PFSK-1 (cell line): ENCODE results near the gene AUH.

Source experiments
- FOXP2 ChIP-seq: optimal IDR thresholded peaks from 2 replicates; pipeline ENCODE3; 2011; ENCODE audit warnings: borderline replicate concordance, control low read depth, inconsistent platforms; ENCODE audit not compliant: insufficient read depth; ENCODE audit errors: extremely low read length, extremely low read depth
- POLR2AphosphoS5 ChIP-seq: IDR thresholded peaks from 2 replicates; pipeline ENCODE4 v1.6.1; 2012; ENCODE audit warnings: low read depth, mild to moderate bottlenecking, control low read depth, low read length, moderate library complexity
- SIN3A ChIP-seq: IDR thresholded peaks from 2 replicates; pipeline ENCODE4 v1.6.1; 2012; ENCODE audit warnings: mild to moderate bottlenecking, low read length, moderate library complexity, borderline replicate concordance; ENCODE audit not compliant: insufficient read depth
- TAF1 ChIP-seq: IDR thresholded peaks from 2 replicates; pipeline ENCODE4 v1.6.1; 2012; ENCODE audit warnings: low read length, control low read depth, borderline replicate concordance; ENCODE audit not compliant: insufficient read depth
- TF ChIP-seq, protein P1 (sequence below), 2 experiments: IDR thresholded peaks; 2 replicates each; pipeline versions ENCODE4 v1.6.1 to v1.8.0; 2011 to 2012; ENCODE audit warnings: low read depth in 2 of 2, low read length in 2 of 2, control low read depth in 1 of 2, inconsistent platforms in 1 of 2, mild to moderate bottlenecking in 1 of 2, moderate library complexity in 1 of 2; ENCODE audit not compliant: insufficient read depth in 1 of 2

The AUH gene

DNA sequence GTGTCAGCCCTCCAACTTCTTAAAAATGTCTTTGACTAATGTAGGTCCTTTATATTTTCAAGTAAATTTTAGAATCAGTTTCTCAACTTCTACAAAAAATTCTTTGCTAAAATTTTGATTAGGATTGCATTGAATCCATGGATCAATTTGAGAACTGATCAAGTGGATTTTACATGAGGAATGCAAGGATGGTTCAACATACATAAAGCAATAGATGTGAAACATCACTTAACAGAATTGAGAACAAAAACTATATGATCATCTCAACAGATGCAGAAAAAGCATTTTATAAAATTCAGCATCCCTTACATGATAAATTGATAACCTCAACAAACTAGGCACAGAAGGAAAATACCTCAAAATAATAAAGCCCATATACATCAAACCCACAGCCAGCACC is 190.8 kb downstream of the AUH start:
- TF ChIP-seq SIN3A (no peak), TAF1 (no peak), POLR2AphosphoS5 (no peak), FOXP2 (no peak)
- TF ChIP-seq, protein P1, sequence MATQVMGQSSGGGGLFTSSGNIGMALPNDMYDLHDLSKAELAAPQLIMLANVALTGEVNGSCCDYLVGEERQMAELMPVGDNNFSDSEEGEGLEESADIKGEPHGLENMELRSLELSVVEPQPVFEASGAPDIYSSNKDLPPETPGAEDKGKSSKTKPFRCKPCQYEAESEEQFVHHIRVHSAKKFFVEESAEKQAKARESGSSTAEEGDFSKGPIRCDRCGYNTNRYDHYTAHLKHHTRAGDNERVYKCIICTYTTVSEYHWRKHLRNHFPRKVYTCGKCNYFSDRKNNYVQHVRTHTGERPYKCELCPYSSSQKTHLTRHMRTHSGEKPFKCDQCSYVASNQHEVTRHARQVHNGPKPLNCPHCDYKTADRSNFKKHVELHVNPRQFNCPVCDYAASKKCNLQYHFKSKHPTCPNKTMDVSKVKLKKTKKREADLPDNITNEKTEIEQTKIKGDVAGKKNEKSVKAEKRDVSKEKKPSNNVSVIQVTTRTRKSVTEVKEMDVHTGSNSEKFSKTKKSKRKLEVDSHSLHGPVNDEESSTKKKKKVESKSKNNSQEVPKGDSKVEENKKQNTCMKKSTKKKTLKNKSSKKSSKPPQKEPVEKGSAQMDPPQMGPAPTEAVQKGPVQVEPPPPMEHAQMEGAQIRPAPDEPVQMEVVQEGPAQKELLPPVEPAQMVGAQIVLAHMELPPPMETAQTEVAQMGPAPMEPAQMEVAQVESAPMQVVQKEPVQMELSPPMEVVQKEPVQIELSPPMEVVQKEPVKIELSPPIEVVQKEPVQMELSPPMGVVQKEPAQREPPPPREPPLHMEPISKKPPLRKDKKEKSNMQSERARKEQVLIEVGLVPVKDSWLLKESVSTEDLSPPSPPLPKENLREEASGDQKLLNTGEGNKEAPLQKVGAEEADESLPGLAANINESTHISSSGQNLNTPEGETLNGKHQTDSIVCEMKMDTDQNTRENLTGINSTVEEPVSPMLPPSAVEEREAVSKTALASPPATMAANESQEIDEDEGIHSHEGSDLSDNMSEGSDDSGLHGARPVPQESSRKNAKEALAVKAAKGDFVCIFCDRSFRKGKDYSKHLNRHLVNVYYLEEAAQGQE (IDR thresholded peaks at IDR 0.05; ENCODE audit: insufficient read depth in 1 of 2, low read depth in 2 of 2, low read length in 2 of 2), result no peak

DNA sequence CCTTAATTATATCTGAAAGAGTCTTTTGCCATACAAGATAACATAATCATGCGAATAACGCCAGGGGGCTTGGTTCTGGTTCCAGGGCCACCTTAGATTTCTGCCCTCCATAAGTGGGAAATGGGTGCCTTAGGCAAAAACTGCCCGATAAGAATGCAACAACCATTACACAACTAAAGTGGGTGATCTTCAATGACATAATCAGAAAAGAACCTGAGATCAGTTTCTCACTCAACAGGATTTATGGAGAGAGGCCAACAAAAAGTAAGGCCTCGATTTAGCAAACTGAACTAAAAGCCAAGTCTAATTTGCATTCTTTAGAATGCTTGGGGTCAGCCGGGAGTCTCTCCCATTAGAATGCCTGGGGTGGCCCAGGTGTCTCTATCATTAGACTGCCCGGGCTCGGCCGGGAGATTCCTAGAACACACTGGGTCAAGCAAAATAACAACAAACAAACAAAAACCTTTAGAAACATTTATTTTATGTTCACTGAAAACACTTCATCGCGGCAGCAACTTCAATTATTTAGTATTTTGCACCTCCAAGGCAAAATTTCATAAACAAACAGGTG is 194.8 kb downstream of the AUH start:
- TF ChIP-seq TAF1, result no peak
- TF ChIP-seq POLR2AphosphoS5, result no peak
- TF ChIP-seq SIN3A, result no peak
- TF ChIP-seq FOXP2, result no peak
- TF ChIP-seq, protein P1 (IDR thresholded peaks at IDR 0.05; ENCODE audit: insufficient read depth in 1 of 2, low read depth in 2 of 2, low read length in 2 of 2), result no peak

DNA sequence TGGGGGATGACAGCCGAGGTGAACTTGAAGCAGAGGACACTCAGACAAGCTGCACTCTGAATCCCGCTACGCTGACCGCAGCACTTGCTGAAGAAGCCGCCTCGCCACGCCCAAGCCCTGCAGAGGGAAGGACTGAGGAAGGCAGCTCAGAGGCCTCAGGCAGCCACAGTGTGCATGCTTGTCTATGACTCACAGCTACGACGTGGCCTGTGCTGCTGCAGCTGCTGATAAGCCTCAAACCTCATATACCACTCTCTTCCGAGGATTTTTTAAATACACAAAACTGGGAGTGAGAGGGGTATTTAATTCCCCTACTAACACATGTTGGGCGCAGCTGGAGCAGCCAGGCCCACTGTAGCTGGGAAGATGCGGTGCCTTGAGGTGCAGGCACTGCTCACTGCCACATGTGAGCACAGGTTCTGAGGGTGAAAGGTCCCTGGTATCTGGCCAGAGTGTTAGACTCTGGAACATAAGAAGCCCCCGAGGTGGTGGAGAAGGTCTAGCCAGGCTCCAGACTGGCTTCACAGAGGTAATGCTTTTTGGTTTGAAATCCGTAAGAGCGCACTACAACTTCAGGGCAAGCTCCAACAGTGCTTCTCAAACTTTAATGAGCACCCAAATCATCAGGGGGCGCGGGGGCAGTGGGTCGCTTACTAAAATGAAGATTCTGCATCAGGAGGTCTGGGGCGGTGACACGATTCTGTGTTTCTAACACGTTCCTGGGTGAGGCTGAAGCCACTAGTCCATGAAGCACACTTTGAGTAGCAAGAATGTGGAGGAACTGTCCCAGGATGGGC is 196.8 kb downstream of the AUH start:
- TF ChIP-seq FOXP2, result peak; percentile 62
- TF ChIP-seq SIN3A, result 0 out of 2 replicates have a peak, but pooled peaks have one; percentile 30
- TF ChIP-seq, protein P1 (IDR thresholded peaks at IDR 0.05; ENCODE audit: insufficient read depth in 1 of 2, low read depth in 2 of 2, low read length in 2 of 2), result 0 out of 4 replicates have a peak, but pooled peaks of 1 of the 2 experiments have one; percentile 22
- no peak for TF ChIP-seq POLR2AphosphoS5
- TF ChIP-seq TAF1, result no peak
